Lower lobe of right lung (tissue), 2 donors: Measurements from ENCODE around the gene ANKS1B. TPM values are rescaled to one million over a fixed set of nuclear protein-coding genes. Genes with fewer than 3 reads are reported as not detected.

Experiments
- ATAC-seq, 2 donors: fragments of 200-7000 bp; cut with Tn5 transposase; one replicate each; pipeline ENCODE4 v1.9.1; 2020 to 2022; ENCODE audit warnings: mild to moderate bottlenecking in 2 of 2, moderate library complexity in 2 of 2
- DNase-seq: peaks from one replicate; pipeline ENCODE4 v3.0.0-alpha.2; 2020
- H3K27ac ChIP-seq: fragments of 200-600 bp; one replicate; pipeline ENCODE4 v1.8.0; 2022
- H3K27me3 ChIP-seq: fragments of 200-600 bp; one replicate; pipeline ENCODE4 v1.8.0; 2022; ENCODE audit warnings: low read depth
- H3K36me3 ChIP-seq: fragments of 200-600 bp; one replicate; pipeline ENCODE4 v1.8.0; 2022; ENCODE audit warnings: mild to moderate bottlenecking
- H3K4me1 ChIP-seq: fragments of 200-600 bp; one replicate; pipeline ENCODE4 v1.8.0; 2022
- H3K4me3 ChIP-seq: fragments of 200-600 bp; one replicate; pipeline ENCODE4 v1.8.0; 2022; ENCODE audit warnings: mild to moderate bottlenecking
- H3K9me3 ChIP-seq: fragments of 200-600 bp; one replicate; pipeline ENCODE4 v1.8.0; 2022
- intact Hi-C: fragments of 100-400 bp; cut with DNase I; formaldehyde crosslinking; loops from one replicate; pipeline ENCODE4 v1.11.0; 2022
- total RNA-seq: library from RNA; stranded (reverse); fragmentation: NEBNext Ultra II Directional; extraction: Animal tissue kit (Norgen Biotek cat#: 25700); gene quantifications from one replicate; pipeline ENCODE4 v1.2.1, GENCODE V29; 2021
- TF ChIP-seq, protein P1 (sequence below): fragments of 200-600 bp; IDR thresholded peaks from one replicate; pipeline ENCODE4 v1.8.0; 2022; ENCODE audit warnings: antibody characterized with exemption, mild to moderate bottlenecking
- donor health status: DM: no; HTN: yes; CAD: no; lungs with severe emphysema.

ANKS1B gene
- total RNA-seq, 1 donor from 2014 or later, result 4.0 TPM

DNA sequence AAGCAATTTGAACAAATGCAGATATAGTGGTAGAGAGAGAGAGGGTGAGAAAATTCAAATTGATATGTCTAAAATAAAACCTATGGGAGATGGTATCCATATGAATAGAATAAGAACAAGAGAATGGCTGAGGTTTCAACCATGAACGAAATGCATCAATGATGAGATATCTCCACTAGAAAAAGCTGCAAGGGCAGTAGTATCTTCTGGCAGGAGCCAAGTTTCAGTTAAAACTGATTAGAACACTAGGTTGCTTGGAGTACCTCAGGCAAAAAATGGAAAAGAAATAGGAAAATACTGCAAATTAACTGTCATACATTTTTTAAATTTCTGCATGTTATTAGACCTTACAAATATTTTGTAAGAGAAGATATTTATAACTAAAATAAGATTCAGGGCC, 151.3 kb downstream of the ANKS1B start:
- no peak overlapping the region for H3K27ac ChIP-seq
- DNase-seq (no peak), ATAC-seq (no peak)
- no peak overlapping the region for H3K4me3 ChIP-seq
- no peaks in the 10 kb centered on the region for H3K4me1 ChIP-seq
- no peaks in the 10 kb centered on the region for H3K9me3 ChIP-seq
- no peaks in the 10 kb centered on the region for H3K36me3 ChIP-seq
- intact Hi-C loops, result no loop called here
- TF ChIP-seq, protein P1, sequence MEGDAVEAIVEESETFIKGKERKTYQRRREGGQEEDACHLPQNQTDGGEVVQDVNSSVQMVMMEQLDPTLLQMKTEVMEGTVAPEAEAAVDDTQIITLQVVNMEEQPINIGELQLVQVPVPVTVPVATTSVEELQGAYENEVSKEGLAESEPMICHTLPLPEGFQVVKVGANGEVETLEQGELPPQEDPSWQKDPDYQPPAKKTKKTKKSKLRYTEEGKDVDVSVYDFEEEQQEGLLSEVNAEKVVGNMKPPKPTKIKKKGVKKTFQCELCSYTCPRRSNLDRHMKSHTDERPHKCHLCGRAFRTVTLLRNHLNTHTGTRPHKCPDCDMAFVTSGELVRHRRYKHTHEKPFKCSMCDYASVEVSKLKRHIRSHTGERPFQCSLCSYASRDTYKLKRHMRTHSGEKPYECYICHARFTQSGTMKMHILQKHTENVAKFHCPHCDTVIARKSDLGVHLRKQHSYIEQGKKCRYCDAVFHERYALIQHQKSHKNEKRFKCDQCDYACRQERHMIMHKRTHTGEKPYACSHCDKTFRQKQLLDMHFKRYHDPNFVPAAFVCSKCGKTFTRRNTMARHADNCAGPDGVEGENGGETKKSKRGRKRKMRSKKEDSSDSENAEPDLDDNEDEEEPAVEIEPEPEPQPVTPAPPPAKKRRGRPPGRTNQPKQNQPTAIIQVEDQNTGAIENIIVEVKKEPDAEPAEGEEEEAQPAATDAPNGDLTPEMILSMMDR, result no peak
- no peaks in the 10 kb centered on the region for H3K27me3 ChIP-seq

DNA sequence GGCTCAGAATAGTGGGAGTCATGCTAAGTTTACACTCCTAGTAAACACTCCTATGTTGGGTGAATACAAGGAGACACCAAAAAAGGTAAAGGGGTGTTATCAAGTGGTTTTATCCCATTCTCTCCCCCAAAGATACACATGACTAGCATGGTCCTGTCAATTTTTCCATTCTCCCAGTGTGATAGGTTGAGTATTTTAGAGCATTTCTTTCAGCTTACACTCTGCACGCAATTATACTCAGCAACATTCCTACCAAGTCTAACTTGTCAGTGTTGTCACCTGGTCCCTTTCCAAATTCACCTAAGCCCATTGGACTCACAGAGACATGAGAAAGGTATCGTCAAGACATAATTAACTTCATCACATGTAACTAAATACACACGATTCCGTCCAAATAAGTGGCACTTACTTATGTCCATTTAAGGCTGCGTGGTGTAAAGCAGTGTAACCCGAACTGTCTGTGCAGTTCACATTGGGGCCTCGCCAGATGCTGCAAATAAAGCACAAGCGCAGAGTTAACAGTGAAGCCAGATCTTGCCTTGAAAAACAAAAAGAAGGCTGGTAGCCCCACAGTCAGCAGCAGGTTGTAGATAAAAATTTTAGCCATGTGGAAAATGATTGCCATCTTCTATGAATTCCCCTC, 159.7 kb downstream of the ANKS1B start:
- no peak for ATAC-seq

DNA sequence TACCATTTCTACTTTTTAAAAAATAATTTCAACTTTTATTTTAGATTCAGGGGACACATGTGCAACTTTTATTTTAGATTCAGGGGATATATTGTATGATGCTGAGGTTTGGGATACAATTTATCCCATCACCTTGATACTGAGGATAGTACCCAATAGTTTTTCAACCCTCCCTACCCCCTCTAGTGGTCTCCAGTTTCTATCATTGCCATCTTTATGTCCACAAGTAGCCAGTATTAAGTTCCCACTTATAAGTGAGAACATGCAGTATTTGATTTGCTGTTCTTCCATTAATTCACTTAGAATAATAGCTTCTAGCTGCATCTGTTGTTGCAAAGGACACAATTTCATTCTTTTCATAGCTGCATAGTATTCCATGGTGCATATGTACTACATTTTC, 162.5 kb downstream of the ANKS1B start:
- H3K27ac ChIP-seq, result no peak overlapping the region
- H3K27me3 ChIP-seq, result no peaks in the 10 kb centered on the region
- no peak overlapping the region for H3K4me3 ChIP-seq
- intact Hi-C loops, result no loop called here
- H3K4me1 ChIP-seq, result no peaks in the 10 kb centered on the region
- no peaks in the 10 kb centered on the region for H3K36me3 ChIP-seq
- H3K9me3 ChIP-seq, result no peaks in the 10 kb centered on the region
- ATAC-seq (no peak), DNase-seq (no peak)
- TF ChIP-seq, protein P1, result no peak

More for the DNA sequence above, 159.7 kb downstream of the ANKS1B start:
- no peaks in the 10 kb centered on the region for H3K36me3 ChIP-seq
- TF ChIP-seq, protein P1, result no peak
- no peak overlapping the region for H3K27ac ChIP-seq
- no peaks in the 10 kb centered on the region for H3K9me3 ChIP-seq
- H3K4me3 ChIP-seq, result no peak overlapping the region
- DNase-seq, result no peak
- H3K4me1 ChIP-seq, result no peaks in the 10 kb centered on the region
- intact Hi-C loops, result no loop called here
- H3K27me3 ChIP-seq, result no peaks in the 10 kb centered on the region

DNA sequence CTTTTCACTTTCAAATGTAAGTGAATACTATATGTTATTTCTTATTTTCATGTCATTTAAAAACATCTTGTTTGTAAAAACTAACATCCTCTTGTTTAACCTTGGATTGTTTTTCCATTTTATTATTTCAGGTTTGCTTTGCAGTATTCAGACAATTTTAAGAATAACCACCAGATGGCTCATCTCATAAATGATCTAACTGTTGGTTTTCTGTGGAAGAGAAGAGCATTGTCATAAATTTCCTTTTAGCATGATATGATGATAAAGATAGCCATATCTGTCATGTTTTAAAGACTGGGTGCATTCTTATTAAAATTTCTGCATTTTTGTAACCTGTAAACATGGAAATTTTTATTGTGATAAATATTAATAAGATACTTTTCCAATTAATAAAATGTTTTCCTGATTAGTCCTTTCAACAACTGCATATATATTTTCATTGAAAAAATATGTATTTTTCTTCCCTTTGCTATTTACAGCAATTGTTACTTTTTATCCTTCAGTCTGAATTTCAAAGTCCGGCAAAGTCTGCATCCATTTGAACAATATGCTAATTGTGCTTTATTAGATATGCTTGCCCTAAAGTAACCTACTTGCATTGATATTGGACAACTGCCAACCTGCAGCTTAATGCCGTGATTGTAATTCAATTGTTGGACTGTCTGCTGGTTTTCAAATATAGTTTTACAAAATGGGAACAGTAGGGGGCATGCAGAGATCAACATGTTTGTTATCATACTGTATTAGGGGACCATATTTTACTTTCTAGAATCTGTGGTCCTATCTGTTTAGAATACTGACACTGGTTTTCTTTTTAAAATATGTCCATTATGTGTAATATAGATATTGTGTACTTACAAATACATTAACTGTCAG, 173.8 kb downstream of the ANKS1B start:
- no peaks in the 10 kb centered on the region for H3K4me1 ChIP-seq
- DNase-seq, result no peak
- no peaks in the 10 kb centered on the region for H3K36me3 ChIP-seq
- no peaks in the 10 kb centered on the region for H3K27me3 ChIP-seq
- no peaks in the 10 kb centered on the region for H3K9me3 ChIP-seq
- TF ChIP-seq, protein P1, result peak; percentile 8
- no peak overlapping the region for H3K27ac ChIP-seq
- no peak for ATAC-seq
- H3K4me3 ChIP-seq, result no peak overlapping the region
- intact Hi-C loops, result no loop called here

DNA sequence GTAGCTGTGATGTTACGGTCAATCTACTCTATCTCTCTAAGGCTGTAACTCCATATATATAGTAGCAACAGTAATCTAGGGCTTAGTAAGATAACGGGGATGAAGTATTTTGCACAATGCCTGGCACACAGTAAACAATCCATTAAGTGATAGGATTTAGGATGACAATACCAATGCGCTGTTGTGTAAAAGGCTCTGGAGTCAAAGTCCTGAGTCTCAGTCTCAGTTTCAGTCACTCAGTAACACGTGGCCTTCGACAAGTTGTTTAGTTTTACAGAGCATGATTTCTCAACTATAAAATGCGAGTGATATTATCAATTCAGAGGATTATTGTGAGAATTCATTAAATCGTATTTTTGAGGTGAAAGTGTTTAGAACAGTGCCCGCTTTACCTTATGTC, 174.8 kb downstream of the ANKS1B start:
- Histone ChIP-seq H3K4me3 (no peak overlapping the region), H3K4me1 (no peaks in the 10 kb centered on the region), H3K36me3 (no peaks in the 10 kb centered on the region), H3K9me3 (no peaks in the 10 kb centered on the region), H3K27ac (no peak overlapping the region), H3K27me3 (no peaks in the 10 kb centered on the region)
- DNase-seq (no peak), ATAC-seq (no peak)
- TF ChIP-seq, protein P1, result no peak
- intact Hi-C loops, result no loop called here
